ENCODE data around the gene NELL1.

NELL1 gene

GRCh38 chr11:20671856-20672546 is 2.6 kb downstream of the NELL1 start:
- Histone ChIP-seq H3K4me3 (ENCODE audit: low read length) (no peak overlapping the region), H3K36me3 (ENCODE audit: control insufficient read depth, insufficient read depth, low read length) (no peaks in the 10 kb centered on the region), H3K4me1 (ENCODE audit: control insufficient read depth, insufficient read depth, low read length) (no peaks in the 10 kb centered on the region), H3K27me3 (ENCODE audit: control insufficient read depth, insufficient read depth, low read length) (peaks cover 10% of the 10 kb centered on the region), H3K27ac (ENCODE audit: low read depth, low read length) (no peak overlapping the region), H3K9ac (ENCODE audit: low read length) (no peak overlapping the region)

GRCh38 chr11:20672575-20672974 is 3.2 kb downstream of the NELL1 start:
- Histone ChIP-seq H3K4me1 (ENCODE audit: control insufficient read depth, insufficient read depth, low read length) (no peaks in the 10 kb centered on the region), H3K36me3 (ENCODE audit: control insufficient read depth, insufficient read depth, low read length) (no peaks in the 10 kb centered on the region), H3K27me3 (ENCODE audit: control insufficient read depth, insufficient read depth, low read length) (peaks cover 10% of the 10 kb centered on the region), H3K4me3 (ENCODE audit: low read length) (no peak overlapping the region), H3K9ac (ENCODE audit: low read length) (no peak overlapping the region), H3K27ac (ENCODE audit: low read depth, low read length) (no peak overlapping the region)

- Histone ChIP-seq H3K36me3 (ENCODE audit: control insufficient read depth, insufficient read depth, low read length) (no peaks in the 10 kb centered on the region), H3K9ac (ENCODE audit: low read length) (no peak overlapping the region), H3K27ac (ENCODE audit: low read depth, low read length) (no peak overlapping the region), H3K27me3 (ENCODE audit: control insufficient read depth, insufficient read depth, low read length) (no peaks in the 10 kb centered on the region), H3K4me3 (ENCODE audit: low read length) (no peak overlapping the region), H3K4me1 (ENCODE audit: control insufficient read depth, insufficient read depth, low read length) (no peaks in the 10 kb centered on the region)
These were observed 7.3 kb downstream of the NELL1 start for GRCh38 chr11:20676658-20677057.

GRCh38 chr11:20688761-20689160 is 19.4 kb downstream of the NELL1 start:
- Histone ChIP-seq H3K4me1 (ENCODE audit: control insufficient read depth, insufficient read depth, low read length) (no peaks in the 10 kb centered on the region), H3K36me3 (ENCODE audit: control insufficient read depth, insufficient read depth, low read length) (no peaks in the 10 kb centered on the region), H3K9ac (ENCODE audit: low read length) (no peak overlapping the region), H3K4me3 (ENCODE audit: low read length) (no peak overlapping the region), H3K27ac (ENCODE audit: low read depth, low read length) (no peak overlapping the region), H3K27me3 (ENCODE audit: control insufficient read depth, insufficient read depth, low read length) (no peaks in the 10 kb centered on the region)

- Histone ChIP-seq H3K27ac (ENCODE audit: low read depth, low read length) (no peak overlapping the region), H3K36me3 (ENCODE audit: control insufficient read depth, insufficient read depth, low read length) (no peaks in the 10 kb centered on the region), H3K9ac (ENCODE audit: low read length) (no peak overlapping the region), H3K4me1 (ENCODE audit: control insufficient read depth, insufficient read depth, low read length) (no peaks in the 10 kb centered on the region), H3K27me3 (ENCODE audit: control insufficient read depth, insufficient read depth, low read length) (no peaks in the 10 kb centered on the region), H3K4me3 (ENCODE audit: low read length) (no peak overlapping the region)
These were observed 38.5 kb downstream of the NELL1 start for GRCh38 chr11:20707876-20708275.

- H3K36me3 ChIP-seq (ENCODE audit: control insufficient read depth, insufficient read depth, low read length): no peaks in the 10 kb centered on the region
- no peaks in the 10 kb centered on the region for H3K4me1 ChIP-seq (ENCODE audit: control insufficient read depth, insufficient read depth, low read length)
- H3K27ac ChIP-seq (ENCODE audit: low read depth, low read length): no peak overlapping the region
- no peak overlapping the region for H3K4me3 ChIP-seq (ENCODE audit: low read length)
- H3K9ac ChIP-seq (ENCODE audit: low read length): no peak overlapping the region
- no peaks in the 10 kb centered on the region for H3K27me3 ChIP-seq (ENCODE audit: control insufficient read depth, insufficient read depth, low read length)
These were observed 43.5 kb downstream of the NELL1 start for GRCh38 chr11:20712912-20713311.

- H3K4me1 ChIP-seq (ENCODE audit: control insufficient read depth, insufficient read depth, low read length): no peaks in the 10 kb centered on the region
- no peaks in the 10 kb centered on the region for H3K36me3 ChIP-seq (ENCODE audit: control insufficient read depth, insufficient read depth, low read length)
- no peak overlapping the region for H3K4me3 ChIP-seq (ENCODE audit: low read length)
- H3K27me3 ChIP-seq (ENCODE audit: control insufficient read depth, insufficient read depth, low read length): no peaks in the 10 kb centered on the region
- H3K9ac ChIP-seq (ENCODE audit: low read length): no peak overlapping the region
- H3K27ac ChIP-seq (ENCODE audit: low read depth, low read length): no peak overlapping the region
These were observed 46.1 kb downstream of the NELL1 start for GRCh38 chr11:20715464-20715863.

- no peaks in the 10 kb centered on the region for H3K36me3 ChIP-seq (ENCODE audit: control insufficient read depth, insufficient read depth, low read length)
- no peak overlapping the region for H3K27ac ChIP-seq (ENCODE audit: low read depth, low read length)
- H3K4me1 ChIP-seq (ENCODE audit: control insufficient read depth, insufficient read depth, low read length): no peaks in the 10 kb centered on the region
- H3K9ac ChIP-seq (ENCODE audit: low read length): no peak overlapping the region
- no peak overlapping the region for H3K4me3 ChIP-seq (ENCODE audit: low read length)
- H3K27me3 ChIP-seq (ENCODE audit: control insufficient read depth, insufficient read depth, low read length): no peaks in the 10 kb centered on the region
These were observed 46.5 kb downstream of the NELL1 start for GRCh38 chr11:20715931-20716330.

- Histone ChIP-seq H3K4me1 (ENCODE audit: control insufficient read depth, insufficient read depth, low read length) (no peaks in the 10 kb centered on the region), H3K9ac (ENCODE audit: low read length) (no peak overlapping the region), H3K27me3 (ENCODE audit: control insufficient read depth, insufficient read depth, low read length) (no peaks in the 10 kb centered on the region), H3K36me3 (ENCODE audit: control insufficient read depth, insufficient read depth, low read length) (no peaks in the 10 kb centered on the region), H3K4me3 (ENCODE audit: low read length) (no peak overlapping the region), H3K27ac (ENCODE audit: low read depth, low read length) (no peak overlapping the region)
These were observed 50.4 kb downstream of the NELL1 start for GRCh38 chr11:20719821-20720220.

GRCh38 chr11:20723366-20723765 is 54.0 kb downstream of the NELL1 start:
- no peak overlapping the region for H3K27ac ChIP-seq (ENCODE audit: low read depth, low read length)
- H3K36me3 ChIP-seq (ENCODE audit: control insufficient read depth, insufficient read depth, low read length): no peaks in the 10 kb centered on the region
- no peaks in the 10 kb centered on the region for H3K27me3 ChIP-seq (ENCODE audit: control insufficient read depth, insufficient read depth, low read length)
- H3K9ac ChIP-seq (ENCODE audit: low read length): no peak overlapping the region
- H3K4me3 ChIP-seq (ENCODE audit: low read length): no peak overlapping the region
- no peaks in the 10 kb centered on the region for H3K4me1 ChIP-seq (ENCODE audit: control insufficient read depth, insufficient read depth, low read length)

GRCh38 chr11:20729597-20730105 is 60.3 kb downstream of the NELL1 start:
- Histone ChIP-seq H3K4me1 (ENCODE audit: control insufficient read depth, insufficient read depth, low read length) (no peaks in the 10 kb centered on the region), H3K27ac (ENCODE audit: low read depth, low read length) (no peak overlapping the region), H3K9ac (ENCODE audit: low read length) (no peak overlapping the region), H3K36me3 (ENCODE audit: control insufficient read depth, insufficient read depth, low read length) (no peaks in the 10 kb centered on the region), H3K4me3 (ENCODE audit: low read length) (no peak overlapping the region), H3K27me3 (ENCODE audit: control insufficient read depth, insufficient read depth, low read length) (no peaks in the 10 kb centered on the region)

GRCh38 chr11:20731676-20732215 is 62.4 kb downstream of the NELL1 start:
- H3K4me1 ChIP-seq (ENCODE audit: control insufficient read depth, insufficient read depth, low read length): no peaks in the 10 kb centered on the region
- H3K27me3 ChIP-seq (ENCODE audit: control insufficient read depth, insufficient read depth, low read length): no peaks in the 10 kb centered on the region

GRCh38 chr11:20739107-20739506 is 69.7 kb downstream of the NELL1 start:
- H3K4me1 ChIP-seq (ENCODE audit: control insufficient read depth, insufficient read depth, low read length): no peaks in the 10 kb centered on the region

More at GRCh38 chr11:20731676-20732215, 62.4 kb downstream of the NELL1 start:
- Histone ChIP-seq H3K36me3 (ENCODE audit: control insufficient read depth, insufficient read depth, low read length) (no peaks in the 10 kb centered on the region), H3K27ac (ENCODE audit: low read depth, low read length) (no peak overlapping the region), H3K9ac (ENCODE audit: low read length) (no peak overlapping the region), H3K4me3 (ENCODE audit: low read length) (no peak overlapping the region)

More at GRCh38 chr11:20739107-20739506, 69.7 kb downstream of the NELL1 start:
- no peak overlapping the region for H3K9ac ChIP-seq (ENCODE audit: low read length)
- H3K27me3 ChIP-seq (ENCODE audit: control insufficient read depth, insufficient read depth, low read length): no peaks in the 10 kb centered on the region
- H3K36me3 ChIP-seq (ENCODE audit: control insufficient read depth, insufficient read depth, low read length): no peaks in the 10 kb centered on the region
- no peak overlapping the region for H3K4me3 ChIP-seq (ENCODE audit: low read length)
- no peak overlapping the region for H3K27ac ChIP-seq (ENCODE audit: low read depth, low read length)
